ENCODE measurements around the gene WFS1. TPM values are rescaled to one million over a fixed set of nuclear protein-coding genes. Genes with fewer than 3 reads are reported as not detected.
A peak's percentile ranks its signal among the peaks of the same experiment; 100 is the strongest.

Gene WFS1
- total and polyA plus RNA-seq, 2 of the 13 experiments (the other 11 are each of a cell fraction or from before 2014, with no cell fraction given) = 39.1 to 42.2 TPM

DNA sequence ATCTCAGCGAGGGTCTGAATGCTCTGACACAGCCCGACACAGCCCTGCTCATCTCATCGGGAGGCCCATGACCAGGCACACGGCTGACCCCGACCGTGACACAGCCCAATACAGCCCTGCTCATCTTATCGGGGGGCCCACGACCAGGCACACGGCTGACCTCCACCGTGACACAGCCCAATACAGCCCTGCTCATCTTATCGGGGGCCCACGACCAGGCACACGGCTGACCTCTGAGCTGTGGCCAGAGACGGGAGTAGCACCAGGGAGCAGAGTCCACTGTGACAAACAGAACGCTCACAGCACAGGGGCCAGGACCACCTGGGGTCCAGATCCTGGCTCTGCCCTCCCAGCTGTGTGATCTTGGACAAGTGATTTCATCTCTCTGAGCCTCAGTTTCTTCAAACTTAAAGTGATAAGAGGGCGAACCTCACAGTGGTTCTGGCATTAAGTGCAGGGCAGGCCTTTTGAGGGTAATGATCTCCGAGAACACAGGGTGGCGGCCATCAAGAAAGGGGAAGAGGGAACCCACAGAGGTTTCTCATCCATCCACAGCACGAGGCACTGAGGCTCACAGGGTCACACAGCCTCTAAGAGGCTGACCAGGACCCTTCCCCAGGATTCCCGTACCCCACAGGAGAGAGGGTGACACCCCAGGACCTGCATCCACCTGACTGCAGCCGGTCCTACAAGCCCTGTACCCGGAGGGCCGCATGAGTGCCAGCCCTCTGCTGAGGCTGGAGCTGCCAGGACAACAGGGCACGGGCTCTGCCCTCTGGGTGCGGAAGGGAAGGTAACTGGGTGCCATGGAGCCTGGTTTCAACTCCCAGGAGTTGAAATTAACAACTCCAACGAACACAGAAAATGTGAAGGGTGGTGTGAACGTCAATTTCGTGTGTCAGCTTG, 60.1 kb downstream of the WFS1 start (continued):
- TF ChIP-seq, protein P1, sequence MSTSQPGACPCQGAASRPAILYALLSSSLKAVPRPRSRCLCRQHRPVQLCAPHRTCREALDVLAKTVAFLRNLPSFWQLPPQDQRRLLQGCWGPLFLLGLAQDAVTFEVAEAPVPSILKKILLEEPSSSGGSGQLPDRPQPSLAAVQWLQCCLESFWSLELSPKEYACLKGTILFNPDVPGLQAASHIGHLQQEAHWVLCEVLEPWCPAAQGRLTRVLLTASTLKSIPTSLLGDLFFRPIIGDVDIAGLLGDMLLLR (CRISPR knock-in tag; IDR thresholded peaks at IDR 0.05) = no peak
- TF ChIP-seq PTBP1 (IDR thresholded peaks at IDR 0.05; ENCODE audit: low read depth, low read length, poor library complexity, severe bottlenecking) = no peak
- no peak for TF ChIP-seq ZSCAN30 (CRISPR knock-in tag; IDR thresholded peaks at IDR 0.05)
- no peak for TF ChIP-seq ZNF773 (CRISPR knock-in tag; IDR thresholded peaks at IDR 0.05; ENCODE audit: borderline replicate concordance)
- TF ChIP-seq TCF7L2 (IDR thresholded peaks at IDR 0.05; ENCODE audit: low read depth, low read length) = no peak
- no peak for TF ChIP-seq KLF9 (CRISPR knock-in tag; IDR thresholded peaks at IDR 0.05; ENCODE audit: low read depth)
- TF ChIP-seq KDM6A (CRISPR knock-in tag; IDR thresholded peaks at IDR 0.05; ENCODE audit: low read depth) = 0 out of 2 replicates have a peak, but pooled peaks have one; percentile 13
- TF ChIP-seq, protein P2, sequence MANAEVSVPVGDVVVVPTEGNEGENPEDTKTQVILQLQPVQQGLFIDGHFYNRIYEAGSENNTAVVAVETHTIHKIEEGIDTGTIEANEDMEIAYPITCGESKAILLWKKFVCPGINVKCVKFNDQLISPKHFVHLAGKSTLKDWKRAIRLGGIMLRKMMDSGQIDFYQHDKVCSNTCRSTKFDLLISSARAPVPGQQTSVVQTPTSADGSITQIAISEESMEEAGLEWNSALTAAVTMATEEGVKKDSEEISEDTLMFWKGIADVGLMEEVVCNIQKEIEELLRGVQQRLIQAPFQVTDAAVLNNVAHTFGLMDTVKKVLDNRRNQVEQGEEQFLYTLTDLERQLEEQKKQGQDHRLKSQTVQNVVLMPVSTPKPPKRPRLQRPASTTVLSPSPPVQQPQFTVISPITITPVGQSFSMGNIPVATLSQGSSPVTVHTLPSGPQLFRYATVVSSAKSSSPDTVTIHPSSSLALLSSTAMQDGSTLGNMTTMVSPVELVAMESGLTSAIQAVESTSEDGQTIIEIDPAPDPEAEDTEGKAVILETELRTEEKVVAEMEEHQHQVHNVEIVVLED (CRISPR knock-in tag; IDR thresholded peaks at IDR 0.05; ENCODE audit: borderline replicate concordance) = no peak
- no peak for TF ChIP-seq DMAP1 (CRISPR knock-in tag; IDR thresholded peaks at IDR 0.05)
- TF ChIP-seq, protein P3, sequence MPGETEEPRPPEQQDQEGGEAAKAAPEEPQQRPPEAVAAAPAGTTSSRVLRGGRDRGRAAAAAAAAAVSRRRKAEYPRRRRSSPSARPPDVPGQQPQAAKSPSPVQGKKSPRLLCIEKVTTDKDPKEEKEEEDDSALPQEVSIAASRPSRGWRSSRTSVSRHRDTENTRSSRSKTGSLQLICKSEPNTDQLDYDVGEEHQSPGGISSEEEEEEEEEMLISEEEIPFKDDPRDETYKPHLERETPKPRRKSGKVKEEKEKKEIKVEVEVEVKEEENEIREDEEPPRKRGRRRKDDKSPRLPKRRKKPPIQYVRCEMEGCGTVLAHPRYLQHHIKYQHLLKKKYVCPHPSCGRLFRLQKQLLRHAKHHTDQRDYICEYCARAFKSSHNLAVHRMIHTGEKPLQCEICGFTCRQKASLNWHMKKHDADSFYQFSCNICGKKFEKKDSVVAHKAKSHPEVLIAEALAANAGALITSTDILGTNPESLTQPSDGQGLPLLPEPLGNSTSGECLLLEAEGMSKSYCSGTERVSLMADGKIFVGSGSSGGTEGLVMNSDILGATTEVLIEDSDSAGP (CRISPR knock-in tag; IDR thresholded peaks at IDR 0.05; ENCODE audit: borderline replicate concordance) = peak; percentile 37; the same call in 1 of the 2 replicates
- TF ChIP-seq ZNF382 (CRISPR knock-in tag; IDR thresholded peaks at IDR 0.05; ENCODE audit: borderline replicate concordance) = no peak
- TF ChIP-seq, protein P4, sequence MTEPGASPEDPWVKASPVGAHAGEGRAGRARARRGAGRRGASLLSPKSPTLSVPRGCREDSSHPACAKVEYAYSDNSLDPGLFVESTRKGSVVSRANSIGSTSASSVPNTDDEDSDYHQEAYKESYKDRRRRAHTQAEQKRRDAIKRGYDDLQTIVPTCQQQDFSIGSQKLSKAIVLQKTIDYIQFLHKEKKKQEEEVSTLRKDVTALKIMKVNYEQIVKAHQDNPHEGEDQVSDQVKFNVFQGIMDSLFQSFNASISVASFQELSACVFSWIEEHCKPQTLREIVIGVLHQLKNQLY (CRISPR knock-in tag; IDR thresholded peaks at IDR 0.05) = no peak
- 0 out of 2 replicates have a peak, but pooled peaks have one; percentile 45 for TF ChIP-seq ESRRA (CRISPR knock-in tag; IDR thresholded peaks at IDR 0.05; ENCODE audit: low read depth)
- TF ChIP-seq ZNF547 (CRISPR knock-in tag; IDR thresholded peaks at IDR 0.05) = no peak
- TF ChIP-seq ZNF3 (CRISPR knock-in tag; IDR thresholded peaks at IDR 0.05) = no peak
- TF ChIP-seq SNAI1 (CRISPR knock-in tag; IDR thresholded peaks at IDR 0.05; ENCODE audit: borderline replicate concordance) = no peak
- TF ChIP-seq, protein P5, sequence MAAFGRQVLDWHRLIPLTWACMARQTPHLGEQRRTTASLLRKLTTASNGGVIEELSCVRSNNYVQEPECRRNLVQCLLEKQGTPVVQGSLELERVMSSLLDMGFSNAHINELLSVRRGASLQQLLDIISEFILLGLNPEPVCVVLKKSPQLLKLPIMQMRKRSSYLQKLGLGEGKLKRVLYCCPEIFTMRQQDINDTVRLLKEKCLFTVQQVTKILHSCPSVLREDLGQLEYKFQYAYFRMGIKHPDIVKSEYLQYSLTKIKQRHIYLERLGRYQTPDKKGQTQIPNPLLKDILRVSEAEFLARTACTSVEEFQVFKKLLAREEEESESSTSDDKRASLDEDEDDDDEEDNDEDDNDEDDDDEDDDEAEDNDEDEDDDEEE (CRISPR knock-in tag; IDR thresholded peaks at IDR 0.05) = 0 out of 2 replicates have a peak, but pooled peaks have one; percentile 16
- TF ChIP-seq, protein P6, sequence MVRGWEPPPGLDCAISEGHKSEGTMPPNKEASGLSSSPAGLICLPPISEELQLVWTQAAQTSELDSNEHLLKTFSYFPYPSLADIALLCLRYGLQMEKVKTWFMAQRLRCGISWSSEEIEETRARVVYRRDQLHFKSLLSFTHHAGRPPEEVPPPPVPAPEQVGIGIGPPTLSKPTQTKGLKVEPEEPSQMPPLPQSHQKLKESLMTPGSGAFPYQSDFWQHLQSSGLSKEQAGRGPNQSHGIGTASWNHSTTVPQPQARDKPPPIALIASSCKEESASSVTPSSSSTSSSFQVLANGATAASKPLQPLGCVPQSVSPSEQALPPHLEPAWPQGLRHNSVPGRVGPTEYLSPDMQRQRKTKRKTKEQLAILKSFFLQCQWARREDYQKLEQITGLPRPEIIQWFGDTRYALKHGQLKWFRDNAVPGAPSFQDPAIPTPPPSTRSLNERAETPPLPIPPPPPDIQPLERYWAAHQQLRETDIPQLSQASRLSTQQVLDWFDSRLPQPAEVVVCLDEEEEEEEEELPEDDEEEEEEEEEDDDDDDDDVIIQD (CRISPR knock-in tag; IDR thresholded peaks at IDR 0.05; ENCODE audit: low read depth) = no peak
- no peak for TF ChIP-seq PHB2 (IDR thresholded peaks at IDR 0.05; ENCODE audit: partially characterized antibody)
- no peak for TF ChIP-seq TBX2 (CRISPR knock-in tag; IDR thresholded peaks at IDR 0.05; ENCODE audit: borderline replicate concordance)
- TF ChIP-seq SOX6 (IDR thresholded peaks at IDR 0.05) = no peak
- no peak; the same call in 1 of the 2 replicates for TF ChIP-seq SOX6 (CRISPR knock-in tag; IDR thresholded peaks at IDR 0.05)
- no peak for TF ChIP-seq RAD21 (CRISPR knock-in tag; IDR thresholded peaks at IDR 0.05)
- TF ChIP-seq BHLHE40 (IDR thresholded peaks at IDR 0.05; ENCODE audit: low read length) = no peak
